ENCODE results near the gene CHFR.
A peak's percentile ranks its signal among the peaks of the same experiment; 100 is the strongest.
"Not testable (repeated sequence)": the region's sequence is repeated elsewhere in the genome, so short reads cannot be mapped to it uniquely, and the experiment has no call there.

CHFR gene

GRCh38 chr12:132839558-132840235 is 47.7 kb downstream of the CHFR start:
- DNase-seq = no peak

DNA sequence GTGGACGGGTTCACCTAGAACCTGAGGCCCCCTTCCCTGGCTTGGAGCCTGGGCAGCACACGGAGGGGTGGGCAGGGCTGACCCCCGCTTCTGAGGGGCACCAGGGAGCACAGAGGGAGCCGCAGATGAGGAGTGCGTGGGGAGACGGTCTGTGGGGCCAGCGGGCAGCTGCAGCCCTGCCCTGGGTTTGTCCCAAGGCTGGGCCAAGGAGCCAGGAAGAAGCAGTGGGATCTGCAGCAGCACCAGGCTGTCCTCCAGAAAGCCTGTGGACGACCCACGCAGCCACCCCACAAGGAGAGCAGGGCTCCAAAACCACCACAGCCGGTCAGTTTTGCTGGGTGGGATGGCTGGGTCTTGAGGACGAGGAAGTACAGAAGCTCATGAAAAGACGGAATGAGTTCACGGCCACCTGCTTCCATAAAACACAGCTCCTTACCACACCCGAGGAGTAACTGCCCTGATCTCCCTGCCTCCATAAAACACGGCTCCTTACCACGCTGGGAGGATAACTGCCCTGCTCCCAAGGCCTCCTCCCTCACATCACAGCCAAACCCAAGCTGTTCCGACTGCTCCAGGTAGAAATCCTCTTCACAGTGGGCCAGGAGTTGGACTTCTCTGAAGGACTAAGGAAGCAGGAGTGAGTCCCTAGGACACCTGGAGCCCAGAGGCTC is 48.9 kb downstream of the CHFR start:
- no peak for DNase-seq

DNA sequence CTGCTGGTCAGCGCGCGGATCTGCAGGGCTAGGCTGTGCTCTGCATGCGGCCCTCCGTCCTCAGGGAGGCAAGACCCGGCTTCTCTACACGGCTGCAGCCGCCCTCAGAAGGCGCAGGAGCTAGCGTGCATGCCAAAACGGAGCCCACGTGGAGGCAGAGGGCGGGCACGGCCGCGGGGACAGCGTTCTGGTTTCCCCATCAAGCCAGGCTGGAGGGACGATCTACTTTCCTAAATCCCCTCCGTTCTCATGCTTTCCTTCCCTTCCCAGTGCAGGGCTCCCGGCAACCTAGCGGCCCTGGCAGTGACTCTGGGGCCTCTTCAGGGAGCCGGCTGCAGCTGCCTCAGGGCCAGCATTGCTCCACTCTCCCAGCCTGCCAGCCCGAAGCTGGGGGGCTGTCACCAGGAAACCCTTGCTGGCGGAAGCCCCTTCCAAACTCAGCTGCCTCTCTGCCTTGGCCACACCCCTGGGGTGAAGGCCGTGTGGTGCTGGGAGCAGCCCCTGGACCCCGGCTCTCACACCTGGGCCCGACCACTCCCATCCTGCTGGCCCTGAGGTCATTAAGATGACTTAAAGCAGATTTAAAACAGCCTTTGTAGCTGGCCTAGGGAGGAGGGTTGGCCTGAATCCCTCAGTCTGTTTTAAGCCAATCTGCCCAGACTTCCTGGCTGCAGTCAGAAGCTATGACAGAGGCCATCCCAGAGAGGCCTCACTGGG is 49.6 kb downstream of the CHFR start:
- DNase-seq = no peak

DNA sequence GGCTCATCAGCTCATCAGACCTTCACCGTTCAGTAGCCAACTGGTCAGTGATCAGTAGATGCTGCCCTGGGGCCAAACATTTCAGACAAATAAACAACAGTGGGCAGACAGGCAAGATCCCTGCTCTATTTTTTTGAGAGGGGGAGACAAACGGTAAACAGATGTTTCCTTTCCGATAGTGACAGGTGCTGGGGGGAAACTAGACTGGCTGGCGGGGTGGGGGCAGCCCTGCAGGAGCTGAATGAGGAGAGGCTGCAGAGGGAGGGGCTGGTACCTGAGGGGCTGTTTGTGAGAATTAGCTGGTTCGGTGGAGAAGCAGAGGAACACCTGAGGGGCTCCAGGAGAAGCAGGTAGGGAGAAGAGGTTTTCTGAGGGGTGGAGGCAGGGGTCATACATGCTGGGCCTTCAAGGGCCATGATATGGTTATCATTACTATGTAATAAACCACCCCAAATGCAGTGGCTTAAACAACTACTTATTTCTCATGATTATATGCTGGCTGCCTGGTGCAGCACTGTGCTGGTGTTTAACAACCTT is 50.5 kb downstream of the CHFR start:
- DNase-seq = no peak

- not testable (repeated sequence) for DNase-seq
Measured at GRCh38 chr12:132836230-132836629, 51.2 kb downstream of the CHFR start.

- no peak for DNase-seq
Measured at GRCh38 chr12:132835076-132836025, 52.1 kb downstream of the CHFR start.

DNA sequence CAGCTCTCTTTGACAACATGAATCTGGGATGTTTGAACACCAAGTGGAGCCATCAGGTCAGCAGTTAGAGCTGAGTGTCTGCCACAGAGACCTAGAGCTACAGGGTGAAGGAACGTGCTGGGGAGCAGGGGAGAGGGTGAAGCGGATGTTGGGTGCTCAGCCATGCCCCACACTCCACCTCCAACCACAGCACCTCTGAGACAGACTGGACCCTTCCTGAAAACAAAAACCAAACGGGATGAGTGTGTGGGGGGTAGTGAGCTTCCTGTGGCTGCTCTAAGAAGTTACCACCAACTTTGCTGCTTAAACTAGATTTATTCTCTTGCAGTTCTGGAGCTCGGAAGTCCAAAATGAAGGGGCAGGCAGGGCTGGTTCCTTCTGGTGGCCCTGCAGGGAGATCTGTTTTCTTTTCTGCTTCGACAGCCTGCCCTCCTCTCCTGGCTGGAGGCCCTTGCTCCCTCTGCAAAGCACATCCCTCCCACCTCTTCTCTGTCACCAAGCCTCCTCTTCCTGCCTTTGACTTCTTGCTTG is 53.2 kb downstream of the CHFR start:
- DNase-seq = no peak

DNA sequence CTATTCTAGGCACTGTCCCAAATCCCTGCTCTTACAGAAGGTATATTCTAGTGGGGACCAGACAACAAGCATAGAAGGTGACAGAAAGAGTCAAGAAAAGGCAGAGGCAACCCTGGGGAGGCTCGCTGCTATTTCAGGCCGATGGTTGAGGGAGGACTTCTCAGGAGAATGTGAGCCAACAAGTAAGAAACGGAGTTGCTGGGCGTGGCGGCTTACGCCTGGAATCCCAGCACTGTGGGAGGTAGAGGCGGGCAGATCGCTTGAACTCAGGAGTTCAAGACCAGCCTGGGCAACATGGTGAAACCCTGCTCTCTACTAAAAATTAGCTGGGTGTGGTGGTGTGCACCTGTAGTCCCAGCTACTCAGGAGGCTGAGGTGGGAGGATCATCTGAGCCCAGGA is 54.1 kb downstream of the CHFR start:
- DNase-seq = no peak

DNA sequence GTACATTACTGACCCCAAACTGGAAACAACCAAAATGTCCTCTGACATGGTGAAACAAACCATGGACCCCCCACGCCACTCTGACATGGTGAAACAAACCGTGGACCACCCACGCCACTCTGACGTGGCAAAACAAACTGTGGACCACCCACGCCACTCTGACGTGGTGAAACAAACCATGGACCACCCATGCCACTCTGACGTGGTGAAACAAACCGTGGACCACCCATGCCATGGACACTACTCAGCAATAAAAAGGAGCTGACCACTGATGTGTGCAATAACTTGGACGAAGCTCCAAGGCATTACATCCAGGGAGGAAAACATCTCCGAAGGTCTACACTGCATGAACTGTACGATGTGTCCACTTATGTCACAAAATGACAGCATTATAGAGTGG is 55.6 kb downstream of the CHFR start:
- no peak for DNase-seq

DNA sequence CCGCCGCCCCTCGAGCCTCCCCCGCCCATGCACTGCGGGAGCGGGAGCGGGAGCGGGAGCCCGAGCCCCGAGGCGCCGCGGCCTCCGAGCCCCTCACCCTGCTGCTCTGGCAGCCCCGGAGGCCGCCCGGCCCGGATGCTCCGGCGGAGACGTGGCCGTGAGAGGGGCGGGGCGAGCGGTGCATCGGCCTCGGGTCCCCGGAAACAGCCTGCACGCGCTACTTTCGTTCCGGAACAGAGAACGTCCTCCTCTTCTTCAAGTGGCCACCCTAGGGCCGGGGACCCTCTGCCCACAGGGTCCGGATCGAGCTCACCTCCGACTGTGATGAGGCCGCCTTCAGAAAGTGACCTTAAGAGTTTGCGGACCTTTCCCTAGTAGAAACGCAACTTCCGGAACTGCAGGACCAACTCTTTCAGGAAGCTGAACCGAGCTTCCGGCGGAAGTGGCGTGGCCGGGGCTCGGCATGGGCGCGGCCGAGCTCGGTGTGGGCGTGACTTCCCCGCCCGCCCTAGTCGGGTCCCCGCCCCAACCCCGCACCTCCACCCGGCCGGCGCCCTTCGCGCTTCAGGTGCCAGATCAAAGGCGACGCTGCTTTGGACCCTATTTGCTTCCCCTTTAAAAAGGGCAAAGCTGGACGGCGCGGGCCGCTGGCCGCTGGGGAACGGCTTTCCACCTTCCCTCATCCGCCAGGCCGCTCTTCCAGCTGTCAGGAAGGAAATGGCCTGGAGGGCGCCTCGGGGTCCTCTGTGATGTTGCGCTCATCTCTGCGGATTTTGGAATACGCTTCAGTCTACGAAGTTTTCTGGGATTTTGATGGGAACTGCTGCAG is 58.5 kb downstream of the CHFR start, which contains the start of gene GOLGA3:
Gene GOLGA3, minus strand, starts transcription at position 164 of the 829 bp plus-strand sequence. CDS start 6,741 bp downstream, outside the sequence.
- peak; percentile 75 to 85 for DNase-seq

- DNase-seq = no peak
Measured at GRCh38 chr12:132827763-132828703, 59.4 kb downstream of the CHFR start.

GRCh38 chr12:132825861-132826260 is 61.5 kb downstream of the CHFR start:
- no peak for DNase-seq

GRCh38 chr12:132825089-132825488 is 62.3 kb downstream of the CHFR start:
- DNase-seq = no peak

- DNase-seq = no peak
Measured at GRCh38 chr12:132824053-132824452, 63.4 kb downstream of the CHFR start.

DNA sequence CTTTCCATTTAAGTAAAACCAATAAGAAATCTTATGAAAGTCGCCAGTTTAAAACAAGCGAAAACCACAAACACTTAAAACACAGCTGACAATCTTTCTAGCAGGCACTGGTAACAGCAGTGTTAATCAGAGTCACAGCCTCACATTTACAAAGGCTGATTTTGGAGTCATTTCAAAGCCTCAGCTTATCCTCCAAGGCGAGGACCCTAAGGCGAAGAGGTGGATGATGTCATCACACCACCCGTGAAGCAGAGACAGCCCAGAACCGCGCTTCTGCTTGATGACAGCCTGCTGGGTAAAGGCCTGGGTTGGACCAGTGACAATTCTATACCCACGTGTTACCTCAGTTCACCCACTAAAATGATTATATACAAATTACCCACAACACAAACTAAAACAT is 68.8 kb downstream of the CHFR start:
- DNase-seq = no peak

GRCh38 chr12:132814232-132814631 is 73.2 kb downstream of the CHFR start:
- no peak for DNase-seq

DNA sequence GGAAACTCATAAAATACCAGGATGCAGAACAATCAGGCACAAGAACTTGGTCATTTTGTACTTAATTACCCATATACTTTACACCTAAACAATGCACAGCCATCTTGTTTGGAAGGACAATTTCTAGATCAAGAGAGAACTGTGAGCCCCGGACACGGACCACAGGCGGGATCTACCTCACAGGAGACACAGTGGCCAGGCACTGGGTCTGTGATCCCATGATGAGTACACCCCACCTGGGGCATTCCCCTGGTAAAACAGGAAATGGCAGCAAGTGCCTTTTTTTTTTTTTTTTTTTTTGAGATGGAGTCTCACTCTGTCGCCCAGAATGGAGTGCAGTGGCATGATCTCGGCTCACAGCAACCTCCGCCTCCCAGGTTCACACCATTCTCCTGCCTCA is 74.0 kb downstream of the CHFR start:
- DNase-seq = no peak

DNA sequence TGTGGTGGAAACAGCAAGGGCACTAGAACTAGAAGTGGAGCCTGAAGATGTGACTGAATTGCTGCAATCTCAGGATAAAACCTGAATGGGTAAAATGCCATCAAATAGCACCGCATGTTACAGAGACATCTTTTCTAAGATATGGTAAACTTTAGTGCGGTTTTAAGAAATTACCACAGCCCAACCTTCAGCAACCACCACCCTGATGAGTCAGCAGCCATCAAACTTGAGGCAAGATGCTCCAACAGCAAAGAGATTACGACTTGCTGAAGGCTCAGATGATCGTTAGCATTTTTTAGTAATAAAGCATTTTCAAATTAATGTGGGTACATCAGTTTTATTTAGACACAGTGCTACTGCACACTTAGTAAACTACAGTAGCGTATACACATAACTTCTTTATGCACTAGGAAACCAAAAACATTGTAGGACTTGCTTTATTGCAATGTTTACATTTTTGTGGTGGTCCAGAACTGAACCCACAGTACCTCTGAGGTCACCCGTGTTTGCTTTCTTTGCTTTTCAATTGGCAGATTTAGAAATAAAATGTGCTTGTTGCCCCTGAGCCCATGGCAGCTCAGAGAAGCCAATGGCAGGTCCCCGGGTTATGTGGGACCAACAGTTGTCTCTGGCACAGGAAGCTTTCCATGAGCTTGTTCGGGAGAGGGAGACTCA is 74.6 kb downstream of the CHFR start:
- DNase-seq = no peak

DNA sequence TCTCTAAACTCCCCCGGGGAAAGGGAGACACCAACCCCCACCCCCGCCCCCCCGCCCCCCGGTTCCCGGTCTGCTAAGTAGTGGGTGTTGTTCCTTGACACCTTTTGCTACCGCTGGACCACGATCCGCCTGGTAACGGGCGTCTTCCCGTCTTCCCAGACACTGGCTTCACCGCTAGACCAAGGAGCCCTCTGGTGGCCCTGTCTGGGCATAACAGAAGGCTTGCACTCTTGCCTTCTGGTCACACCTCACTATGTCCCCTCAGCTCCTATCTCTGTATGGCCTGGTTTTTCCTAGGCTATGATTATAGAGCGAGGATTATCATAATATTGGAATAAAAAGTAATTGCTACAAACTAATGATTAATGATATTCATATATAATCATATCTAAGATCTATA is 78.0 kb downstream of the CHFR start:
- not testable (repeated sequence) for DNase-seq

Measured in hippocampal formation (tissue), 2 donors.